ENCODE results near the gene SRD5A2. TPM values are rescaled to one million over a fixed set of nuclear protein-coding genes. Genes with fewer than 3 reads are reported as not detected.

SRD5A2 gene
- total and polyA plus RNA-seq, 2 of the 8 experiments (the other 6 are each of a cell fraction or from before 2014, with no cell fraction given): 0.02 TPM; not detected in 1

- DNase-seq (ENCODE audit: low read depth in 1 of 2, low spot score in 2 of 2) (no peak), FAIRE-seq (no peak)
- Histone ChIP-seq H3K36me3 (ENCODE audit: control insufficient read depth in 2 of 4, insufficient read depth in 4 of 4, low read length in 3 of 4) (no peaks in the 10 kb centered on the region), H3K4ac (replicated peaks; ENCODE audit: insufficient read length, low read depth, low read length) (no peak overlapping the region), H4K5ac (ENCODE audit: insufficient read length, low read depth, low read length) (no peak overlapping the region), H2BK20ac (ENCODE audit: low read length) (no peak overlapping the region), H4K8ac (ENCODE audit: extremely low read depth, insufficient read depth, low read length) (no peak overlapping the region), H3K14ac (ENCODE audit: insufficient read length) (no peak overlapping the region), H2BK5ac (ENCODE audit: low read depth, low read length) (no peak overlapping the region), H3K27ac (ENCODE audit: low read depth, low read length) (no peak overlapping the region), H2AFZ (ENCODE audit: low read length) (no peak overlapping the region), H4K91ac (replicated peaks; ENCODE audit: insufficient read length, low read length) (no peak overlapping the region), H3K27me3 (replicated peaks in 1 of 4; ENCODE audit: control insufficient read depth in 3 of 4, extremely low read depth in 1 of 4, insufficient read depth in 3 of 4, low read length in 3 of 4) (no peaks in the 10 kb centered on the region), H3K79me1 (ENCODE audit: low read depth, low read length) (no peaks in the 10 kb centered on the region), H3K23me2 (ENCODE audit: low read depth, low read length) (no peaks in the 10 kb centered on the region; the same call in 1 of the 2 replicates), H3K4me1 (replicated peaks in 1 of 4; ENCODE audit: control insufficient read depth in 3 of 4, insufficient read depth in 4 of 4, low read length in 3 of 4) (no peaks in the 10 kb centered on the region), H4K20me1 (replicated peaks in 1 of 2; ENCODE audit: control insufficient read depth in 1 of 2, insufficient read depth in 2 of 2, low read length in 2 of 2) (no peaks in the 10 kb centered on the region), H3K9me3 (ENCODE audit: insufficient read depth in 2 of 2, low read depth in 1 of 2, low read length in 1 of 2) (peaks cover 23 to 27% of the 10 kb centered on the region in 2 experiments; a peak in 2 of 4 replicates), H2AK5ac (ENCODE audit: low read depth, low read length) (no peak overlapping the region), H3K4me2 (ENCODE audit: insufficient read depth in 1 of 2, low read depth in 2 of 2, low read length in 2 of 2) (no peak overlapping the region), H3K23ac (ENCODE audit: insufficient read length) (no peak overlapping the region), H3K9ac (replicated peaks in 1 of 4; ENCODE audit: extremely low read depth in 1 of 4, low read depth in 3 of 4, low read length in 3 of 4) (no peak overlapping the region), H2BK12ac (ENCODE audit: low read depth, low read length) (no peak overlapping the region), H3K79me2 (ENCODE audit: control insufficient read depth in 1 of 2, insufficient read depth in 2 of 2, low read length in 2 of 2) (no peaks in the 10 kb centered on the region), H2BK15ac (ENCODE audit: low read length) (no peak overlapping the region), H3K18ac (ENCODE audit: extremely low read depth, low read length) (no peak overlapping the region), H3K56ac (replicated peaks; ENCODE audit: insufficient read length, low read depth, low read length) (no peak overlapping the region), H2BK120ac (replicated peaks; ENCODE audit: low read depth, low read length) (no peak overlapping the region), H3K4me3 (ENCODE audit: extremely low read depth in 1 of 4, insufficient read depth in 2 of 4, low read depth in 3 of 4, low read length in 4 of 4) (no peak overlapping the region)
- WGBS, 2 experiments (ENCODE audit: extremely low coverage in 1 of 2, insufficient coverage in 1 of 2, insufficient read length in 1 of 2, insufficient replicate concordance in 2 of 2, low coverage in 1 of 2, low lambda C conversion rate in 2 of 2, missing lambda C conversion rate in 1 of 2): 81% methylated on average over 3 of the region's 3 CpGs; no CpG with 5 or more reads in 1 of the 2 experiments
- ChIA-PET CTCF (ENCODE audit: partially characterized antibody) (no interaction called here), POLR2A (ENCODE audit: partially characterized antibody) (no interaction called here)
- TF ChIP-seq SRF (IDR thresholded peaks at IDR 0.05; ENCODE audit: low read depth, low read length) (no peak), SP1 (IDR thresholded peaks at IDR 0.05; ENCODE audit: low read depth, low read length) (no peak), CEBPB (IDR thresholded peaks at IDR 0.05; ENCODE audit: low read depth, low read length) (no peak), NANOG (IDR thresholded peaks at IDR 0.05; ENCODE audit: insufficient read depth, low read depth, low read length, poor library complexity, severe bottlenecking) (no peak), CREB1 (IDR thresholded peaks at IDR 0.05) (no peak), EP300 (IDR thresholded peaks at IDR 0.05; ENCODE audit: borderline replicate concordance in 1 of 2, low read depth in 2 of 2, low read length in 2 of 2) (no peak), EZH2 (IDR thresholded peaks at IDR 0.05; ENCODE audit: low read depth, low read length, severe bottlenecking) (no peak), CTBP2 (IDR thresholded peaks at IDR 0.05; ENCODE audit: borderline replicate concordance, insufficient read depth, insufficient read length, low read length) (no peak), MAFK (IDR thresholded peaks at IDR 0.05; ENCODE audit: low read depth, low read length) (no peak), FOSL1 (IDR thresholded peaks at IDR 0.05; ENCODE audit: insufficient read depth, low read depth, low read length) (no peak), JUN (IDR thresholded peaks at IDR 0.05; ENCODE audit: low read depth, low read length) (no peak), SIRT6 (IDR thresholded peaks at IDR 0.05; ENCODE audit: low read length) (no peak), KDM5A (IDR thresholded peaks at IDR 0.05; ENCODE audit: low read length) (no peak)
- TF ChIP-seq, protein P1, sequence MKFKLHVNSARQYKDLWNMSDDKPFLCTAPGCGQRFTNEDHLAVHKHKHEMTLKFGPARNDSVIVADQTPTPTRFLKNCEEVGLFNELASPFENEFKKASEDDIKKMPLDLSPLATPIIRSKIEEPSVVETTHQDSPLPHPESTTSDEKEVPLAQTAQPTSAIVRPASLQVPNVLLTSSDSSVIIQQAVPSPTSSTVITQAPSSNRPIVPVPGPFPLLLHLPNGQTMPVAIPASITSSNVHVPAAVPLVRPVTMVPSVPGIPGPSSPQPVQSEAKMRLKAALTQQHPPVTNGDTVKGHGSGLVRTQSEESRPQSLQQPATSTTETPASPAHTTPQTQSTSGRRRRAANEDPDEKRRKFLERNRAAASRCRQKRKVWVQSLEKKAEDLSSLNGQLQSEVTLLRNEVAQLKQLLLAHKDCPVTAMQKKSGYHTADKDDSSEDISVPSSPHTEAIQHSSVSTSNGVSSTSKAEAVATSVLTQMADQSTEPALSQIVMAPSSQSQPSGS (IDR thresholded peaks at IDR 0.05; ENCODE audit: low read length): no peak
Observed at GRCh38 chr2:31606509-31606908, 25.8 kb upstream of the SRD5A2 start.

All from H1 (cell line).